ENCODE data around the gene MRPL52. TPM values are rescaled to one million over a fixed set of nuclear protein-coding genes. Genes with fewer than 3 reads are reported as not detected.

Gene MRPL52
- total and polyA plus RNA-seq, 8 donors: 25.2 to 194 (median 134) TPM; not detected in 1

DNA sequence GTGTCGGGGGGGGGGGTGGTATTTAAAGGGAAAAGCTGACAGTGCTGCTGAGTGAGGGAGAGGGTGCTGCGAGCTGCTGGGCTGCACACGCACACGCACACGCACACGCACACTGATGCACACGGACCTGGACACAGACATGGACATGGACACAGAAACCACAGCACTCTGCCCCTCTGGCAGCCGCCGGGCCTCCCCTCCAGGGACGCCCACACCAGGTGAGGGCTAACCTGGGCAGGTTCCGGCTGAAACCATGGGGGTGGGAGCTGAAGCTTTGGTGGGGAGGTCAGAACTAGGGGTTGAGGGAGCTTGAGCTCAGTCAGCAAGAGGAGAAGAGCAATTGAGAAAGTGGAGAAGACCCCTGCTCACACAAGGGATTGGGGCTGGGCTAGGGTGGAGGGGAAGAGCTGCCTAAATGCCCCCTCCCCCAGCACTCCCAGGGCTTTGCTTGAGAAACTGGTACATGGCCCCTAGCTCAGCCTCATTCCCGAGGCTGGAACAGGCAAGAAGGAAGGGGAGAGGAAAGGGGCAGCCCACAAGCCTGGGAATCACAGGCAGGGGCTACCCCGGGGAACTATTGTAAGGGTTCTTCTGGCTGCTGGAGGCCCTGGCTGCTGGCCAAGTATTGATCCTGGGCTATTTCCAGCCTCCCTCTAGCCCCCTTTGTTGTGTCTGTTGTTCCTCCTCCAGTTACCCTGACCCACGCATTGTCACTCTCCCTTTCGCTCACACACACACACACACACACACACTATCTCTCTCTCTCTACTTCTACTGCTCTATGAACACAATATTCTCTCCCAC, 53.7 kb downstream of the MRPL52 start, which contains the start of gene REM2:
REM2 (plus strand) TSS at position 50 of the 804 bp plus-strand sequence; CDS start at position 116, 66 bp downstream.
- 23 to 34% (median 29%) methylated on average over 9 to 15 of the region's 15 CpGs for WGBS, 5 donors
- intact Hi-C loops (cut with DNase I; ENCODE audit: low total_unique reads): no loop called here
- peak within 1 kb of the TSS in 2 of 5 donors; percentile 25 to 29 for H3K27ac ChIP-seq
- H3K9me3 ChIP-seq: no peaks in the 10 kb centered on the region
- TF ChIP-seq POLR2AphosphoS5 (IDR thresholded peaks at IDR 0.05) (no peak), POLR2A (IDR thresholded peaks at IDR 0.05) (no peak), EP300 (IDR thresholded peaks at IDR 0.05) (no peak), CTCF (IDR thresholded peaks at IDR 0.05) (no peak)
- H3K36me3 ChIP-seq: peaks cover 6 to 19% (median 17%) of the 10 kb centered on the region in 4 donors
- no peaks in the 10 kb centered on the region for H3K27me3 ChIP-seq
- peaks cover 24 to 49% (median 44%) of the 10 kb centered on the region in 4 donors for H3K4me1 ChIP-seq
- peak in 1 of 2 donors; percentile 61 for DNase-seq
- H3K4me3 ChIP-seq: no peak within 1 kb of the TSS

- Histone ChIP-seq H3K4me3 (no peak overlapping the region), H3K27me3 (no peaks in the 10 kb centered on the region), H3K36me3 (peaks cover 0 to 11% (median 9%) of the 10 kb centered on the region in 4 donors), H3K4me1 (peaks cover 24 to 52% (median 46%) of the 10 kb centered on the region in 4 donors), H3K9me3 (no peaks in the 10 kb centered on the region), H3K27ac (no peak overlapping the region)
- no peak for DNase-seq
- intact Hi-C loops (cut with DNase I; ENCODE audit: low total_unique reads): no loop called here
- TF ChIP-seq POLR2A (IDR thresholded peaks at IDR 0.05) (no peak), CTCF (IDR thresholded peaks at IDR 0.05) (no peak), EP300 (IDR thresholded peaks at IDR 0.05) (no peak), POLR2AphosphoS5 (IDR thresholded peaks at IDR 0.05) (no peak)
- WGBS, 5 donors: 82 to 90% (median 86%) methylated on average over 6 to 7 of the region's 7 CpGs
These were observed 54.5 kb downstream of the MRPL52 start for GRCh38 chr14:22884076-22884737.

Small RNA genes within 50 kb of the gene (small RNA-seq; reads per million reads assigned to genes)
- gene RF00019: 0 reads per million in 4 donors

Other genes with a start within 250 kb of the MRPL52 start
- gene DAD1, start 240.7 kb upstream of the MRPL52 start, total RNA-seq: 100 to 1,000 TPM in 2 of 5 donors, 10 to 100 TPM in 2, not detected in 1; 36.8 to 191 (median 80.8) TPM
- gene DAD1, start 240.7 kb upstream of the MRPL52 start, polyA plus RNA-seq: 100 to 1,000 TPM; 172 to 236 (median 202) TPM
- 100 to 1,000 TPM in 1 of 5 donors, 10 to 100 TPM in 4; 12.2 to 130 (median 27.7) TPM for gene ABHD4, start 231.6 kb upstream of the MRPL52 start, total RNA-seq
- 10 to 100 TPM; 14.8 to 24.3 (median 17.0) TPM for gene ABHD4, start 231.6 kb upstream of the MRPL52 start, polyA plus RNA-seq
- gene OR6J1, start 185.5 kb upstream of the MRPL52 start, total RNA-seq: not detected
- not detected for gene OR6J1, start 185.5 kb upstream of the MRPL52 start, polyA plus RNA-seq
- gene OXA1L, start 63.2 kb upstream of the MRPL52 start, total RNA-seq: 100 to 1,000 TPM in 1 of 5 donors, 10 to 100 TPM in 4; 46.7 to 119 (median 58.6) TPM
- 100 to 1,000 TPM in 1 of 3 donors, 10 to 100 TPM in 2; 81.9 to 116 (median 97.9) TPM for gene OXA1L, start 63.2 kb upstream of the MRPL52 start, polyA plus RNA-seq
- 10 to 100 TPM in 2 of 5 donors, 1 to 10 TPM in 1, not detected in 2; 7.6 to 29.4 (median 10.5) TPM for gene SLC7A7, start 14.5 kb upstream of the MRPL52 start, total RNA-seq
- 1 to 10 TPM; 3.1 to 8.6 (median 3.2) TPM for gene SLC7A7, start 14.5 kb upstream of the MRPL52 start, polyA plus RNA-seq
- 100 to 1,000 TPM in 1 of 5 donors, 10 to 100 TPM in 4; 20.5 to 104 (median 46.7) TPM for gene MMP14, start 6.7 kb downstream of the MRPL52 start, total RNA-seq
- gene MMP14, start 6.7 kb downstream of the MRPL52 start, polyA plus RNA-seq: 10 to 100 TPM; 14.7 to 59.1 (median 29.6) TPM
- gene LRP10, start 41.9 kb downstream of the MRPL52 start, total RNA-seq: 100 to 1,000 TPM in 3 of 5 donors, 10 to 100 TPM in 2; 37.1 to 277 (median 112) TPM
- 10 to 100 TPM; 25.1 to 47.3 (median 26.9) TPM for gene LRP10, start 41.9 kb downstream of the MRPL52 start, polyA plus RNA-seq
- gene REM2, start 53.3 kb downstream of the MRPL52 start, total RNA-seq: 1 to 10 TPM in 1 of 5 donors, under 1 TPM in 2, not detected in 2; 0.45 to 1.1 (median 0.87) TPM
- 1 to 10 TPM in 1 of 3 donors, under 1 TPM in 1, not detected in 1; 0.12 to 1.2 TPM for gene REM2, start 53.3 kb downstream of the MRPL52 start, polyA plus RNA-seq
- 100 to 1,000 TPM in 2 of 5 donors, 10 to 100 TPM in 3; 12.1 to 126 (median 94.7) TPM for gene RBM23, start 89.3 kb downstream of the MRPL52 start, total RNA-seq
- 10 to 100 TPM; 23.5 to 59.1 (median 41.2) TPM for gene RBM23, start 89.3 kb downstream of the MRPL52 start, polyA plus RNA-seq
- gene PRMT5, start 99.5 kb downstream of the MRPL52 start, total RNA-seq: 10 to 100 TPM; 20.9 to 48.8 (median 36.2) TPM
- gene PRMT5, start 99.5 kb downstream of the MRPL52 start, polyA plus RNA-seq: 10 to 100 TPM; 32.1 to 39.6 (median 38.0) TPM
- 100 to 1,000 TPM in 1 of 5 donors, 10 to 100 TPM in 4; 38.5 to 121 (median 76.8) TPM for gene HAUS4, start 127.2 kb downstream of the MRPL52 start, total RNA-seq
- 10 to 100 TPM; 28.1 to 38.8 (median 37.0) TPM for gene HAUS4, start 127.2 kb downstream of the MRPL52 start, polyA plus RNA-seq
- 10 to 100 TPM in 3 of 5 donors, 1 to 10 TPM in 1, not detected in 1; 3.1 to 13.3 (median 10.7) TPM for gene AJUBA, start 152.7 kb downstream of the MRPL52 start, total RNA-seq
- 1 to 10 TPM; 1.5 to 6.9 (median 6.6) TPM for gene AJUBA, start 152.7 kb downstream of the MRPL52 start, polyA plus RNA-seq
- gene C14orf93, start 180.3 kb downstream of the MRPL52 start, total RNA-seq: 10 to 100 TPM in 3 of 5 donors, 1 to 10 TPM in 1, not detected in 1; 5.0 to 29.1 (median 20.6) TPM
- 1 to 10 TPM; 6.8 to 8.6 (median 7.2) TPM for gene C14orf93, start 180.3 kb downstream of the MRPL52 start, polyA plus RNA-seq
- gene PSMB5, start 205.0 kb downstream of the MRPL52 start, total RNA-seq: 100 to 1,000 TPM in 1 of 5 donors, 10 to 100 TPM in 4; 34.4 to 139 (median 54.6) TPM
- gene PSMB5, start 205.0 kb downstream of the MRPL52 start, polyA plus RNA-seq: 100 to 1,000 TPM in 1 of 3 donors, 10 to 100 TPM in 2; 96.4 to 147 (median 98.6) TPM
- gene PSMB11, start 212.3 kb downstream of the MRPL52 start, total RNA-seq: not detected
- not detected for gene PSMB11, start 212.3 kb downstream of the MRPL52 start, polyA plus RNA-seq
- 10 to 100 TPM in 1 of 5 donors, 1 to 10 TPM in 3, not detected in 1; 1.2 to 14.3 (median 4.8) TPM for gene CDH24, start 227.6 kb downstream of the MRPL52 start, total RNA-seq
- 1 to 10 TPM; 2.3 to 4.0 (median 3.2) TPM for gene CDH24, start 227.6 kb downstream of the MRPL52 start, polyA plus RNA-seq

Data from stomach (tissue), 9 donors.